ENCODE results near the gene B3GAT1.

The B3GAT1 gene

GRCh38 chr11:134413043-134413825, 1.2 kb upstream of the B3GAT1 start:
- FAIRE-seq (no peak), DNase-seq (ENCODE audit: insufficient read length, low spot score) (no peak)

- no peak for DNase-seq (ENCODE audit: insufficient read length, low spot score)
- no peak for FAIRE-seq
Measured at GRCh38 chr11:134410766-134411165, 1.3 kb downstream of the B3GAT1 start.

GRCh38 chr11:134409552-134410429, 2.3 kb downstream of the B3GAT1 start:
- DNase-seq (ENCODE audit: insufficient read length, low spot score) (no peak), FAIRE-seq (no peak)

GRCh38 chr11:134407923-134408322, 4.1 kb downstream of the B3GAT1 start:
- DNase-seq (ENCODE audit: insufficient read length, low spot score) (no peak), FAIRE-seq (no peak)

- FAIRE-seq (no peak), DNase-seq (ENCODE audit: insufficient read length, low spot score) (no peak)
Measured at GRCh38 chr11:134407321-134407828, 4.7 kb downstream of the B3GAT1 start.

GRCh38 chr11:134406264-134407185, 5.5 kb downstream of the B3GAT1 start:
- FAIRE-seq (no peak), DNase-seq (ENCODE audit: insufficient read length, low spot score) (no peak)

GRCh38 chr11:134405841-134406240, 6.2 kb downstream of the B3GAT1 start:
- no peak for FAIRE-seq
- no peak for DNase-seq (ENCODE audit: insufficient read length, low spot score)

GRCh38 chr11:134405436-134405835, 6.6 kb downstream of the B3GAT1 start:
- no peak for FAIRE-seq
- DNase-seq (ENCODE audit: insufficient read length, low spot score), result no peak

- DNase-seq (ENCODE audit: insufficient read length, low spot score), result no peak
- no peak for FAIRE-seq
Measured at GRCh38 chr11:134404575-134405341, 7.3 kb downstream of the B3GAT1 start.

GRCh38 chr11:134402910-134403309, 9.1 kb downstream of the B3GAT1 start:
- FAIRE-seq (no peak), DNase-seq (ENCODE audit: insufficient read length, low spot score) (no peak)

GRCh38 chr11:134401825-134402809, 9.9 kb downstream of the B3GAT1 start:
- DNase-seq (ENCODE audit: insufficient read length, low spot score) (no peak), FAIRE-seq (no peak)

- FAIRE-seq (no peak), DNase-seq (ENCODE audit: insufficient read length, low spot score) (no peak)
Measured at GRCh38 chr11:134399996-134400395, 12.0 kb downstream of the B3GAT1 start.

GRCh38 chr11:134399293-134399654, 12.8 kb downstream of the B3GAT1 start:
- FAIRE-seq (no peak), DNase-seq (ENCODE audit: insufficient read length, low spot score) (no peak)

GRCh38 chr11:134398644-134399292, 13.3 kb downstream of the B3GAT1 start:
- DNase-seq (ENCODE audit: insufficient read length, low spot score) (no peak), FAIRE-seq (no peak)

- FAIRE-seq, result no peak
- DNase-seq (ENCODE audit: insufficient read length, low spot score), result no peak
Measured at GRCh38 chr11:134398079-134398444, 14.0 kb downstream of the B3GAT1 start.

GRCh38 chr11:134397304-134398078, 14.6 kb downstream of the B3GAT1 start:
- no peak for FAIRE-seq

GRCh38 chr11:134395002-134395401, 17.0 kb downstream of the B3GAT1 start:
- DNase-seq (ENCODE audit: insufficient read length, low spot score) (no peak), FAIRE-seq (no peak)

More at GRCh38 chr11:134397304-134398078, 14.6 kb downstream of the B3GAT1 start:
- DNase-seq (ENCODE audit: insufficient read length, low spot score), result no peak

Measured in GM19239 (cell line).